GM12878 (cell line): ENCODE results near the gene RAD51B. TPM values are rescaled to one million over a fixed set of nuclear protein-coding genes. Genes with fewer than 3 reads are reported as not detected.

Experiments
- ATAC-seq: fragments of 200-7000 bp; cut with Tn5 transposase; 3 replicates; pipeline ENCODE4 v1.9.1; 2020; ENCODE audit warnings: mild to moderate bottlenecking, moderate library complexity
- BruUV-seq: library from RNA; stranded (reverse); fragments of 400-500 nt; replicated peaks from 2 replicates; lab custom pipeline; 2021; lab: Mats Ljungman, UMichigan
- CTCF ChIA-PET: fragments of 300-600 bp; sonication (Branson Sonifier 250); formaldehyde crosslinking; extraction: SDS; loops from one replicate; lab custom pipeline; 2021; ENCODE audit warnings: inconsistent platforms; lab: Yijun Ruan, JAX
- POLR2A ChIA-PET: fragments of 350-600 bp; formaldehyde crosslinking; extraction: SDS; loops from one replicate; lab custom pipeline; 2021; ENCODE audit warnings: inconsistent platforms; lab: Charles Lee
- RAD21 ChIA-PET: fragments of 300-600 bp; sonication (Branson Sonifier 250); formaldehyde crosslinking; loops from one replicate; lab custom pipeline; 2023; ENCODE audit warnings: antibody characterized with exemption; ENCODE audit not compliant: unreplicated experiment; lab: Charles Lee
- SMC1A ChIA-PET: fragments of 300-600 bp; sonication (Branson Sonifier 250); formaldehyde crosslinking; loops from one replicate; lab custom pipeline; 2023; ENCODE audit not compliant: unreplicated experiment, uncharacterized antibody; lab: Charles Lee
- DNase-seq: peaks from one replicate; pipeline ENCODE4 v3.0.0-alpha.2; 2011; ENCODE audit warnings: low read depth, low spot score
- FAIRE-seq: peaks from 3 replicates; lab custom pipeline; 2011; peaks lifted over from hg19 to GRCh38; lab: Jason Lieb, UNC
- H2AFZ ChIP-seq: 2 replicates; pipeline ENCODE4 v1.6.0; 2011; ENCODE audit warnings: low read depth, low read length, control low read depth; ENCODE audit not compliant: control insufficient read depth
- H3K27ac ChIP-seq: 2 replicates; pipeline ENCODE4 v1.5.1; 2011; ENCODE audit warnings: control low read depth; ENCODE audit not compliant: control insufficient read depth, insufficient read depth
- H3K27me3 ChIP-seq, 2 experiments: replicated peaks in 1 of 2; 2 replicates each; pipeline versions ENCODE4 v1.6.0 to v1.6.1; 2011; ENCODE audit warnings: low read length in 1 of 2; ENCODE audit not compliant: control insufficient read depth in 2 of 2, insufficient read depth in 2 of 2
- H3K36me3 ChIP-seq, 2 experiments: 2 replicates each; pipeline ENCODE4 v1.5.1; 2011; ENCODE audit warnings: low read length in 1 of 2; ENCODE audit not compliant: control insufficient read depth in 2 of 2, insufficient read depth in 2 of 2
- H3K4me1 ChIP-seq: 2 replicates; pipeline ENCODE4 v1.6.1; 2011; ENCODE audit warnings: mild to moderate bottlenecking, low read length, moderate library complexity, mixed read lengths; ENCODE audit not compliant: control insufficient read depth, insufficient read depth
- H3K4me2 ChIP-seq: 2 replicates; pipeline ENCODE4 v1.6.0; 2011; ENCODE audit warnings: control low read depth; ENCODE audit not compliant: control insufficient read depth, insufficient read depth
- H3K4me3 ChIP-seq: fragments of 200-600 bp; sonication (generic); 2 replicates; pipeline ENCODE4 v1.5.1; 2016
- H3K79me2 ChIP-seq: 2 replicates; pipeline ENCODE4 v1.6.0; 2011; ENCODE audit warnings: low read length; ENCODE audit not compliant: control insufficient read depth, insufficient read depth
- H3K9ac ChIP-seq: 2 replicates; pipeline ENCODE4 v1.8.0; 2011; ENCODE audit warnings: low read length, control low read depth, mixed read lengths; ENCODE audit not compliant: control insufficient read depth, insufficient read depth
- H3K9me3 ChIP-seq: replicated peaks from 3 replicates; pipeline ENCODE4 v1.5.1; 2011; ENCODE audit warnings: mild to moderate bottlenecking, low read length; ENCODE audit not compliant: control insufficient read depth, insufficient read depth
- H4K20me1 ChIP-seq: 2 replicates; pipeline ENCODE4 v1.6.0; 2011; ENCODE audit not compliant: control insufficient read depth, insufficient read depth
- BCL11A ChIP-seq: IDR thresholded peaks from 2 replicates; pipeline ENCODE4 v1.6.1; 2011; ENCODE audit warnings: low read depth, low read length
- BMI1 ChIP-seq: fragments of 450-650 bp; IDR thresholded peaks from 2 replicates; pipeline ENCODE4 v1.6.1; 2016; ENCODE audit warnings: mild to moderate bottlenecking, moderate library complexity, borderline replicate concordance
- CHD2 ChIP-seq: IDR thresholded peaks from 2 replicates; pipeline ENCODE4 v1.6.1; 2011; ENCODE audit warnings: low read depth, low read length, improper control_type of control experiment, borderline replicate concordance
- EZH2 ChIP-seq: IDR thresholded peaks from 2 replicates; pipeline ENCODE4 v1.6.1; 2012; ENCODE audit warnings: low read depth, mild to moderate bottlenecking, control low read depth, inconsistent platforms, low read length, borderline replicate concordance; ENCODE audit not compliant: control insufficient read depth
- JUNB ChIP-seq: IDR thresholded peaks from 2 replicates; pipeline ENCODE4 v1.6.1; 2016; ENCODE audit warnings: antibody characterized with exemption, mild to moderate bottlenecking
- NFYA ChIP-seq: IDR thresholded peaks from 2 replicates; pipeline ENCODE4 v1.6.1; 2011; ENCODE audit warnings: low read depth, mild to moderate bottlenecking, low read length, improper control_type of control experiment, borderline replicate concordance
- POLR2AphosphoS2 ChIP-seq: IDR thresholded peaks from 2 replicates; pipeline ENCODE4 v1.6.1; 2011; ENCODE audit warnings: low read depth, mild to moderate bottlenecking, low read length, improper control_type of control experiment, moderate library complexity
- RAD51 ChIP-seq: fragments of 450-650 bp; IDR thresholded peaks from 2 replicates; pipeline ENCODE4 v1.6.1; 2016; ENCODE audit warnings: moderate library complexity, mild to moderate bottlenecking, inconsistent platforms
- RUNX3 ChIP-seq: IDR thresholded peaks from 2 replicates; pipeline ENCODE4 v1.6.1; 2012; ENCODE audit warnings: low read length, inconsistent platforms
- SIX5 ChIP-seq: IDR thresholded peaks from 2 replicates; pipeline ENCODE4 v1.6.1; 2011; ENCODE audit warnings: mild to moderate bottlenecking, low read depth, low read length, moderate library complexity; ENCODE audit not compliant: severe bottlenecking
- SMAD5 ChIP-seq: IDR thresholded peaks from 2 replicates; pipeline ENCODE4 v1.6.1; 2016; ENCODE audit warnings: antibody characterized with exemption, low read depth
- YY1 ChIP-seq: IDR thresholded peaks from 2 replicates; pipeline ENCODE4 v1.6.1; 2011; ENCODE audit warnings: low read depth, mild to moderate bottlenecking, low read length
- WGBS: methylation state at CpG from one replicate; pipeline ENCODE4 v1.1.6; 2016; ENCODE audit warnings: low lambda C conversion rate; ENCODE audit not compliant: insufficient replicate concordance, insufficient coverage; ENCODE audit errors: missing lambda C conversion rate; 5-methylcytosine and 5-hydroxymethylcytosine counted together
- in situ Hi-C: fragments of 300-500 bp; cut with MboI; formaldehyde crosslinking; loops from 9 replicates; pipeline ENCODE4 v1.14.3; 2018; ENCODE audit warnings: mixed read lengths
- intact Hi-C: fragments of 100-400 bp; cut with micrococcal nuclease; formaldehyde crosslinking; loops from one replicate; pipeline ENCODE4 v1.14.2; 2022; ENCODE audit not compliant: unreplicated experiment
- polyA plus RNA-seq, 11 experiments: library from polyadenylated mRNA; depleted of rRNA in 4 of 11; unstranded in 6 of 11; stranded (reverse) in 5 of 11; fragments of >200 nt; fragmentation: Nextera tagmentation in 4 of 11; fragmentation: Illumina TruSeq in 1 of 11; extraction: Ambion mirVana in 4 of 11; extraction: Trizol in 1 of 11; gene quantifications; 1 replicate in 1 of 11; 2 replicates in 10 of 11; pipeline versions ENCODE4 v1.2.1 to v1.2.3, GENCODE V29; 2011 to 2016; ENCODE audit warnings: inconsistent platforms in 2 of 11, missing spikeins in 2 of 11, low read depth in 1 of 11
- total RNA-seq, 4 experiments: library from RNA; depleted of rRNA in 3 of 4; stranded (reverse); fragments of >200 nt in 3 of 4; fragmentation: Illumina TruSeq in 1 of 4; extraction: Trizol in 1 of 4; gene quantifications; 2 replicates each; pipeline versions ENCODE4 v1.2.1 to v1.2.3, GENCODE V29; 2013 to 2021
- TF ChIP-seq, protein P1 (sequence below): fragments of 450-650 bp; IDR thresholded peaks from 2 replicates; pipeline ENCODE4 v1.6.1; 2018; ENCODE audit warnings: mild to moderate bottlenecking, low read depth, moderate library complexity; ENCODE audit not compliant: partially characterized antibody
- TF ChIP-seq, protein P2 (sequence below): IDR thresholded peaks from 2 replicates; pipeline ENCODE4 v1.6.1; 2011; ENCODE audit warnings: borderline replicate concordance, low read depth, mild to moderate bottlenecking, moderate library complexity, mixed read lengths, low read length; ENCODE audit not compliant: insufficient read depth; ENCODE audit errors: extremely low read length
- TF ChIP-seq, protein P3 (sequence below): fragments of 450-650 bp; IDR thresholded peaks from 2 replicates; pipeline ENCODE4 v1.6.1; 2016; ENCODE audit warnings: mild to moderate bottlenecking
- TF ChIP-seq, protein P4 (sequence below), 3 experiments: IDR thresholded peaks in 2 of 3; conservative IDR thresholded peaks in 1 of 3; 2 replicates each; pipeline ENCODE4 v1.5.1; 2011; ENCODE audit warnings: low read depth in 3 of 3, low read length in 3 of 3, mild to moderate bottlenecking in 3 of 3, control low read depth in 2 of 3, moderate library complexity in 2 of 3, inconsistent platforms in 1 of 3, mixed read lengths in 1 of 3; ENCODE audit not compliant: control insufficient read depth in 2 of 3, insufficient read depth in 1 of 3; ENCODE audit errors: extremely low read depth in 1 of 3

RAD51B gene
- total and polyA plus RNA-seq, 10 of the 15 experiments (the other 5 are each of a cell fraction or from before 2014, with no cell fraction given) = 9.8 to 26.8 (median 21.3) TPM

DNA sequence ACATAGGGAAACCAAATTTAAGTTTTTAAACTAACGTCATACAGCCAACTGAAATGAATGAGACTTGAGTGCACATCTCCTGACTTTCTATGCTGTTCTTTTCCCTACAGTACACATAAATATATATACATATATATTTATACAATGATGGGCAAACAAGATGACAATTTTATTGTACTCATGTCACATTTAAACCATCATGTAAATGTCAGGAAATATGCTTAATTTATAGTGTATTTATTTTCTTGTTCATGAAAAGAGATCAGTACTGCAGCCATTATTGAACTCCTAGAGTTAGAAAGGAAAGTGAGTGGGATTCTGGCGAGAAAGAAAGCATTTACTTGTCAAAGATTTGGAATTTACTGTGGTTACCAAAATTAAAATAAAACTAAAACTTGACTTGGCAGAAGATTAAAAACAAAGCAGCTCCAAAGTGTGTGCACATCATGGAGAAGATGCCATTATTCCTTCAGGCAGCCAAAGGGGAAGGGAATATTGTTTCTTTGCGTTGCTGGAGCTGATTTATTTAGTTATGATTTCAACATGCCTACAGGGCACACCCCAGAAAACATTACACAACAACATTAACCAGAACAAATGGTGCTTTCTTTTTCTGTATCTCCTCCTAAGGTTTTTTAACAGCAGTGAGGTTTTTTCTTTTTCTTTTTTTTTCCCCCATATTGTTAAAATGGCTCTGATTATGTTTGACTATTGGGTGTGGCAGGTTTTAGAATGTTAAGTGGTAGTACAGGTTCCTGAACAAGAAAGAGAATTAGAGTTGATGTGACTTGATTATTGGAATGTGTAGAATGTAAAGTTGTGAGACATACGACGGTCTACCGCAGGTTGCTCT lies 144.6 kb downstream of the RAD51B start:
- POLR2A ChIA-PET = no interaction called here
- no peak for ATAC-seq
- Histone ChIP-seq H3K36me3 (no peaks in the 10 kb centered on the region), H2AFZ (no peak overlapping the region), H3K27me3 (no peaks in the 10 kb centered on the region), H4K20me1 (no peaks in the 10 kb centered on the region), H3K9ac (no peak overlapping the region), H3K4me2 (no peak overlapping the region), H3K4me1 (peaks cover 16% of the 10 kb centered on the region; the same call in 1 of the 2 replicates), H3K9me3 (no peaks in the 10 kb centered on the region; the same call in none of the 3 replicates), H3K4me3 (no peak overlapping the region), H3K27ac (no peak overlapping the region), H3K79me2 (no peaks in the 10 kb centered on the region)
- in situ Hi-C loops = no loop called here
- no TSS peak for BruUV-seq
- SMC1A ChIA-PET = no interaction called here
- RAD21 ChIA-PET = interaction anchor here (1.4 kb wide), 1 partner anchor 269 kb away, joined by 4 read pairs; no protein-coding TSS in a partner anchor
- intact Hi-C loops = no loop called here
- no peak for FAIRE-seq
- CTCF ChIA-PET = no interaction called here
- no peak for DNase-seq
- WGBS = 100% methylated on average over 6 of the region's 6 CpGs
- TF ChIP-seq, protein P1, sequence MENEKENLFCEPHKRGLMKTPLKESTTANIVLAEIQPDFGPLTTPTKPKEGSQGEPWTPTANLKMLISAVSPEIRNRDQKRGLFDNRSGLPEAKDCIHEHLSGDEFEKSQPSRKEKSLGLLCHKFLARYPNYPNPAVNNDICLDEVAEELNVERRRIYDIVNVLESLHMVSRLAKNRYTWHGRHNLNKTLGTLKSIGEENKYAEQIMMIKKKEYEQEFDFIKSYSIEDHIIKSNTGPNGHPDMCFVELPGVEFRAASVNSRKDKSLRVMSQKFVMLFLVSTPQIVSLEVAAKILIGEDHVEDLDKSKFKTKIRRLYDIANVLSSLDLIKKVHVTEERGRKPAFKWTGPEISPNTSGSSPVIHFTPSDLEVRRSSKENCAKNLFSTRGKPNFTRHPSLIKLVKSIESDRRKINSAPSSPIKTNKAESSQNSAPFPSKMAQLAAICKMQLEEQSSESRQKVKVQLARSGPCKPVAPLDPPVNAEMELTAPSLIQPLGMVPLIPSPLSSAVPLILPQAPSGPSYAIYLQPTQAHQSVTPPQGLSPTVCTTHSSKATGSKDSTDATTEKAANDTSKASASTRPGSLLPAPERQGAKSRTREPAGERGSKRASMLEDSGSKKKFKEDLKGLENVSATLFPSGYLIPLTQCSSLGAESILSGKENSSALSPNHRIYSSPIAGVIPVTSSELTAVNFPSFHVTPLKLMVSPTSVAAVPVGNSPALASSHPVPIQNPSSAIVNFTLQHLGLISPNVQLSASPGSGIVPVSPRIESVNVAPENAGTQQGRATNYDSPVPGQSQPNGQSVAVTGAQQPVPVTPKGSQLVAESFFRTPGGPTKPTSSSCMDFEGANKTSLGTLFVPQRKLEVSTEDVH = no peak
- no peak for TF ChIP-seq SMAD5
- TF ChIP-seq EZH2 = no peak
- no peak for TF ChIP-seq YY1
- TF ChIP-seq RUNX3 = no peak
- no peak for TF ChIP-seq BMI1
- no peak for TF ChIP-seq POLR2AphosphoS2
- TF ChIP-seq, protein P2, sequence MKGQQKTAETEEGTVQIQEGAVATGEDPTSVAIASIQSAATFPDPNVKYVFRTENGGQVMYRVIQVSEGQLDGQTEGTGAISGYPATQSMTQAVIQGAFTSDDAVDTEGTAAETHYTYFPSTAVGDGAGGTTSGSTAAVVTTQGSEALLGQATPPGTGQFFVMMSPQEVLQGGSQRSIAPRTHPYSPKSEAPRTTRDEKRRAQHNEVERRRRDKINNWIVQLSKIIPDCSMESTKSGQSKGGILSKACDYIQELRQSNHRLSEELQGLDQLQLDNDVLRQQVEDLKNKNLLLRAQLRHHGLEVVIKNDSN = no peak
- TF ChIP-seq SIX5 = no peak
- no peak for TF ChIP-seq NFYA
- no peak for TF ChIP-seq JUNB
- no peak for TF ChIP-seq RAD51
- TF ChIP-seq CHD2 = no peak
- TF ChIP-seq, protein P3, sequence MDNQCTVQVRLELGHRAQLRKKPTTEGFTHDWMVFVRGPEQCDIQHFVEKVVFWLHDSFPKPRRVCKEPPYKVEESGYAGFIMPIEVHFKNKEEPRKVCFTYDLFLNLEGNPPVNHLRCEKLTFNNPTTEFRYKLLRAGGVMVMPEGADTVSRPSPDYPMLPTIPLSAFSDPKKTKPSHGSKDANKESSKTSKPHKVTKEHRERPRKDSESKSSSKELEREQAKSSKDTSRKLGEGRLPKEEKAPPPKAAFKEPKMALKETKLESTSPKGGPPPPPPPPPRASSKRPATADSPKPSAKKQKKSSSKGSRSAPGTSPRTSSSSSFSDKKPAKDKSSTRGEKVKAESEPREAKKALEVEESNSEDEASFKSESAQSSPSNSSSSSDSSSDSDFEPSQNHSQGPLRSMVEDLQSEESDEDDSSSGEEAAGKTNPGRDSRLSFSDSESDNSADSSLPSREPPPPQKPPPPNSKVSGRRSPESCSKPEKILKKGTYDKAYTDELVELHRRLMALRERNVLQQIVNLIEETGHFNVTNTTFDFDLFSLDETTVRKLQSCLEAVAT = no peak
- no peak for TF ChIP-seq BCL11A
- TF ChIP-seq, protein P4, sequence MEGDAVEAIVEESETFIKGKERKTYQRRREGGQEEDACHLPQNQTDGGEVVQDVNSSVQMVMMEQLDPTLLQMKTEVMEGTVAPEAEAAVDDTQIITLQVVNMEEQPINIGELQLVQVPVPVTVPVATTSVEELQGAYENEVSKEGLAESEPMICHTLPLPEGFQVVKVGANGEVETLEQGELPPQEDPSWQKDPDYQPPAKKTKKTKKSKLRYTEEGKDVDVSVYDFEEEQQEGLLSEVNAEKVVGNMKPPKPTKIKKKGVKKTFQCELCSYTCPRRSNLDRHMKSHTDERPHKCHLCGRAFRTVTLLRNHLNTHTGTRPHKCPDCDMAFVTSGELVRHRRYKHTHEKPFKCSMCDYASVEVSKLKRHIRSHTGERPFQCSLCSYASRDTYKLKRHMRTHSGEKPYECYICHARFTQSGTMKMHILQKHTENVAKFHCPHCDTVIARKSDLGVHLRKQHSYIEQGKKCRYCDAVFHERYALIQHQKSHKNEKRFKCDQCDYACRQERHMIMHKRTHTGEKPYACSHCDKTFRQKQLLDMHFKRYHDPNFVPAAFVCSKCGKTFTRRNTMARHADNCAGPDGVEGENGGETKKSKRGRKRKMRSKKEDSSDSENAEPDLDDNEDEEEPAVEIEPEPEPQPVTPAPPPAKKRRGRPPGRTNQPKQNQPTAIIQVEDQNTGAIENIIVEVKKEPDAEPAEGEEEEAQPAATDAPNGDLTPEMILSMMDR (IDR thresholded peaks at IDR 0.05 in 2 of 3, conservative IDR thresholded peaks at IDR 0.05 in 1 of 3; ENCODE audit: control insufficient read depth in 2 of 3, extremely low read depth in 1 of 3, insufficient read depth in 1 of 3, low read depth in 3 of 3, low read length in 3 of 3) = no peak
